Bronchial smooth muscle cell (primary cell): ENCODE data around the gene SP3. TPM values are rescaled to one million over a fixed set of nuclear protein-coding genes. Genes with fewer than 3 reads are reported as not detected.

ENCODE experiments used
- total RNA-seq: library from RNA; depleted of rRNA; stranded (reverse); fragments of >200 nt; gene quantifications from 2 replicates; pipeline ENCODE4 v1.2.1, GENCODE V29; 2014

The SP3 gene
- total RNA-seq, result 77.9 and 83.8 TPM in 2 replicates

DNA sequence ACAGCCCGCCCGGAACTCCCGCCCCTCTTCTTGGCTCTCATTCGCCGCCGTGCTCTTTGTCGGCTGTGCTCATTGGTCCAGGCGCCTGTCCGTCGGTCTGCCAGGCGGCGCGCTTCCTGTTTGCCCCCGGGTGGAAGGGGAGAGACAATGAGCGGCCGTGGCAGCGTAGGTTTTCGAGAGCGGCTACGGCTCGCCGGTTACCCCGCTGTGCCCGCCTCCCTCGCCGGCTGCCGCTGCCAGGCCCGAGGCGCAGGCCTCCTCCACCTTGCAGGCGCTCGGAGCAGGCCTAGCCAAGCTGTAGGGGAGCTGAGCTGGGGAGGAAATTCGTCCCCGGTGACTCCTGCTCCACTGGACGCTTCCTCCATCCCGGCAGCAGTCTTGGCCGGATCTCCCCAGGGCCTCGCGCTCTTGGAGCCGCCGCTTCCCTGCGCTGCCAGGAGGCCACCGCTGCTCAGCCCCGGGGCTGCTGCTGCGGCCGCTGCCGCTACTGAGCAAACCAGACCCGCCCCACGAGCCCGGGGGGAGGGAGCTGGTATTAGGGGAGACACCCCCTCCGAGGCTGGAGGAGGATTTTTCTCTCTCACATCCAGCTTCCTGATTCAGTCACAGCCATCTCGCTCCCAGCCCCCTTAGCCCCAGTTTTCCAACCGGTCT is at the start of gene SP3:
SP3 (minus strand) TSS at position 2 of the 654 bp plus-strand sequence. CDS start 202 bp downstream, outside the sequence.

